ENCODE data around the gene TMEM74B.

- TF ChIP-seq TAF1 (IDR thresholded peaks at IDR 0.05; ENCODE audit: borderline replicate concordance, low read depth, low read length) (no peak), POLR2A (IDR thresholded peaks at IDR 0.05; ENCODE audit: low read depth, low read length) (no peak)
Measured at GRCh38 chr20:1204113-1204512, 19.3 kb upstream of the TMEM74B start.

All from GM12892 (cell line).